Pons (tissue), 1 donor: ENCODE measurements around the gene RBM4B.
A peak's percentile ranks its signal among the peaks of the same experiment; 100 is the strongest.

Source experiments
- DNase-seq: peaks from one replicate; pipeline ENCODE4 v3.0.0-alpha.2; 2016; ENCODE audit warnings: low spot score

Gene RBM4B

DNA sequence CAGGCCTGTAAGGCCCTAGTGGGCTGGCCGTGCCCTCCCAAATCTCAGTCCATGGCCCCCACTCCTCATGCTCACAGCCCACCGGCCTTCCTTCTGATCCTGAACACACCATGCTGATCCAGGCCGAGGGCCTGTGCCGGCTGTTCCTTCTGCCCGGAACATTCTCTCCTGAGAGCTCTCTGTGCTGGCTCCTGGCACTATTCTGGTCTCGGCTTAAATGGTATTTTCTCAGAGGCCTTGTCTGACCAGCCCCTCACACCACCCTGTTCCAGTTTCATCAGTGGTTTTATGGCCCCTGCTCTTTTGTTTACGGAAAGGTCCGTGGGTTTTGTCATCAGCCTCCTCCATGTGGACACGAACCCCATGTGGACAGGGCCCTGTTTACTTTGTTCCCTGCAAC is 29.3 kb upstream of the RBM4B start:
- DNase-seq = no peak

GRCh38 chr11:66705587-66706335 is 28.1 kb upstream of the RBM4B start:
- DNase-seq = no peak

DNA sequence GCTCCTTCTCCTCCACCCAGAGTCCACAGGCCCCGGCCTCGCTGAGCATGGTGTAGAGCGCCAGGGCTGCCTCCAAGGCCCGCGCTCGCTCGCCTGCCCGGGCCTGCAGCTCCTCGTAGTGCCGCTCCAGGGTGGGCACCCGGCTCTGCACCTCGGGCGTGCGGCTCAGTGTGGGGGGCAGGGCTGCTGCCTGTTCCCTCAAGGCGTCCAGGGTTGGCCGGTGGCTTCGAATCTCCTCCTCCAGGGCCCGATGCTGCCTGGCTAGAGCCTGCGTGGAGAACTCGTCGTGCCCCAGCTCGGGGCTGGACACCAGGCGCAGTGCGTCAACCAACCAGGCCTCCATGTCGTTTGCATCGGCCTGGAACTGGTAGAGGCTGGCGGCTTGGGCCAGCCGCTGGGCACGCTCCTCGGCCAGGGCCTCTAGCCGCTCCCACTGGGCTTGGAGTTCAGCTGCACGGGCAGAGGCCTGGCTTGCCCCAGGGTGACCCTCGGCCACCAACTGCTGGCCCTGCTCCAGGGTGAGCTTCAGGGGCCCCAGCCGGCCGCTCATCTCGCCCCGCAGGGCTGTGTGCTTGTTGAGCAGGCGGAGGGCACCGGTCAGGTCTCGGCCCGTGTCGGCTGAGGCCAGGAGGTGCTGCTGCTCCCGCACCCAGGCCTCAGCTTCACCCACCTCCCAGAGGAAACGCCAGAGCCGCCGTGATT is 27.1 kb upstream of the RBM4B start:
- no peak for DNase-seq

- no peak for DNase-seq
Observed at GRCh38 chr11:66701432-66702240, 23.9 kb upstream of the RBM4B start.

GRCh38 chr11:66700742-66701141 is 23.1 kb upstream of the RBM4B start:
- DNase-seq = no peak

GRCh38 chr11:66700337-66700736 is 22.6 kb upstream of the RBM4B start:
- no peak for DNase-seq

DNA sequence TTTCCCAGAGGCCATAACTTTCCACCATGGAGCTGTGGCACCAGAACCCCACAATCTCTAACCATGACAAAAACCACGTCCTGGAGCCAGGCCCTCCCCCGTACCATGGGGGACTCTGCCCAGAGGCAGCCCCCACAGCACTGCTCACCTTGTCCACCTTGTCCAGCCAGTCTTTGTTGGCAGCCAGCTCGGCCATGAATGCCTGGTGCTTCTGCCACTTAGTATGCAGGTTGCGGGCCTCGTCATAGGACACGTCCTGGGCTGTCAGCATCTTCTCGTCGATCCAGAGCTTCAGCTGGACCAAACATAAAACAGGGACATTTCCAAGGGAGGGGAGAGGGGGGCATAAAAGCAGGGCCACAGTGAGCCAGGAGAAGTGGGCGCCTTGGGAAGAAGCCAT is 20.8 kb upstream of the RBM4B start:
- DNase-seq = no peak

- no peak for DNase-seq
Observed at GRCh38 chr11:66697988-66698387, 20.3 kb upstream of the RBM4B start.

- DNase-seq = no peak
Observed at GRCh38 chr11:66696146-66696545, 18.5 kb upstream of the RBM4B start.

- DNase-seq = peak; percentile 82
Observed at GRCh38 chr11:66694732-66695207, 17.1 kb upstream of the RBM4B start.

GRCh38 chr11:66694056-66694410 is 16.3 kb upstream of the RBM4B start:
- no peak for DNase-seq

DNA sequence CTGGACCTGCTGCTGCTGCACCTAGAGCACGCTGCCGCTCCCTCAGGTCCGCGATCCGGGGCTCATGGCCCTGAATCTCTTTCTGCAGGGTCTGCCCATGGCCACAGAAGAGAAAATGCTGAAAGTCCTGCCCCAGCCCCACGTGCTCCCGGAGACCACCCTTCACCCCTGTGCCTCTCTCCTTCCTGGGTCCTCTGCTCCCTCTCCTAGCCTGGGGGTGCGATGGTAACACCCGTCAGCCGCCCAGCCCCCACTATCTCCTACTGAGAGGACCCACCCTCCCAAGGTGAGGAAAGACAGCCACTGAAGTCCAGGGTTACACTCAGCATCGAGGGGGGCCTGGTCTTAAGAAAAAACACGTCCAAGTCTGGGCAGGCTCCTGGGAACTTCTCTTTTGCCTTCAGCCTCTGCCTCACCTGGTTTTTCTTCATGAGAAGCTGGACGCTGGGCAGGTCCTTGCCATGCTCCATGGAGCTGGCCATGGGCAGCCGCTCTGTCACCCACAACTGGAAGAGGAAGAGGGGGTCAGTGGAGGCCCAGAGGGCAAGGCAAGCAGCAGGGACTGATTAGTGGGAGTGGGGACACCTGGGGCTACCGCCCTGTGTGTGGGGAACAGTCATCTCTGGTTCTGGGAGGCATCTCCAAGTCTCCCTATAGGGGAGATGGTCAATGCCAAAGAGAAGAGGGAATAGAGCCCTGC is 15.8 kb upstream of the RBM4B start:
- DNase-seq = no peak

DNA sequence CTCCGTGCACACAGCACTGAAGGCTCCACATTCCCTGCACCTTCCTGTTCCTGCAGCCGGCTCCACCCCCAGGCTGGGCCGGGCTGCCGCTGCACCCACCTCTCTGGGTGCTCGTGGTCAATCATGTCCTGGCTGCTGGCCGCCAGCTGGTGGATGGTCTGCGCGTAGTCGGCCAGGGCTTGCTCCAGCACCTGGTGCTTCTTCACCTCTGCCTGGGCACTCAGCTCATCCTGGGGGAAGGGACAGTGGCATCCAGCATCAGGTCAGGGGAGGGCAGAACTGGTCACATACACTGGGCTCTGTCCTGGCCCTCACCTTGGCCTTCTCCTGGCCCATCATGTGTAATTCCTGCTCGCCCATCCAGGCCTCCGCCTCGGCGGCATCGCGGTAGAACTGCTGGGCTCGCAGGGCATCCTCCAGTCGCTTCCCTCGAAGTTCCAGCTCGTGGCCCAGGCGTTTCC is 15.2 kb upstream of the RBM4B start:
- no peak for DNase-seq

- DNase-seq = no peak
Observed at GRCh38 chr11:66692446-66692845, 14.8 kb upstream of the RBM4B start.

GRCh38 chr11:66691311-66691980 is 13.8 kb upstream of the RBM4B start:
- no peak for DNase-seq

- DNase-seq = no peak
Observed at GRCh38 chr11:66689661-66690590, 12.2 kb upstream of the RBM4B start.

- DNase-seq = no peak
Observed at GRCh38 chr11:66688561-66689534, 11.2 kb upstream of the RBM4B start.

- DNase-seq = no peak
Observed at GRCh38 chr11:66687831-66688281, 10.2 kb upstream of the RBM4B start.
